MM.1S (cell line): ENCODE results near the gene GREB1.

Experiments
- DNase-seq: peaks from one replicate; pipeline ENCODE4 v3.0.0-alpha.2; 2015
- H2AFZ ChIP-seq: fragments of 300-600 bp; sonication (generic); 2 replicates; pipeline ENCODE4 v1.6.0; 2016; ENCODE audit warnings: antibody characterized with exemption, low read length
- H3F3A ChIP-seq: fragments of 300-600 bp; sonication (generic); 2 replicates; pipeline ENCODE4 v1.6.1; 2016; ENCODE audit warnings: mild to moderate bottlenecking, antibody characterized with exemption, low read length, moderate library complexity, mixed read lengths; ENCODE audit not compliant: insufficient read depth
- H3K27ac ChIP-seq: fragments of 300-600 bp; sonication (generic); 2 replicates; pipeline ENCODE4 v1.5.1; 2016; ENCODE audit warnings: mild to moderate bottlenecking, low read length
- H3K27me3 ChIP-seq: fragments of 300-600 bp; sonication (generic); replicated peaks from 2 replicates; pipeline ENCODE4 v1.6.0; 2016; ENCODE audit warnings: low read length; ENCODE audit not compliant: insufficient read depth
- H3K36me3 ChIP-seq: fragments of 300-600 bp; sonication (generic); replicated peaks from 2 replicates; pipeline ENCODE4 v1.6.1; 2016; ENCODE audit warnings: mild to moderate bottlenecking, low read length, mixed read lengths; ENCODE audit not compliant: insufficient read depth
- H3K4me1 ChIP-seq: fragments of 300-600 bp; sonication (generic); 2 replicates; pipeline ENCODE4 v1.6.1; 2016; ENCODE audit warnings: low read length, mixed read lengths
- H3K4me2 ChIP-seq: fragments of 300-600 bp; sonication (generic); 2 replicates; pipeline ENCODE4 v1.6.0; 2016; ENCODE audit warnings: low read depth, low read length
- H3K4me3 ChIP-seq: fragments of 300-600 bp; sonication (generic); 2 replicates; pipeline ENCODE4 v1.5.1; 2016; ENCODE audit warnings: low read length, mixed read lengths
- H3K79me2 ChIP-seq: fragments of 300-600 bp; sonication (generic); 2 replicates; pipeline ENCODE4 v1.6.1; 2016; ENCODE audit warnings: mixed run types, low read length, mixed read lengths
- H3K9ac ChIP-seq: fragments of 300-600 bp; sonication (generic); 2 replicates; pipeline ENCODE4 v1.6.1; 2016; ENCODE audit warnings: low read length, mixed read lengths
- H3K9me2 ChIP-seq: fragments of 300-600 bp; sonication (generic); replicated peaks from 2 replicates; pipeline ENCODE4 v1.6.1; 2016; ENCODE audit warnings: mild to moderate bottlenecking, low read length, mixed read lengths; ENCODE audit not compliant: insufficient read depth
- H3K9me3 ChIP-seq: fragments of 300-600 bp; sonication (generic); replicated peaks from 2 replicates; pipeline ENCODE4 v1.6.1; 2016; ENCODE audit warnings: mild to moderate bottlenecking, low read length, mixed read lengths; ENCODE audit not compliant: insufficient read depth
- H4K20me1 ChIP-seq: fragments of 300-600 bp; sonication (generic); 2 replicates; pipeline ENCODE4 v1.6.1; 2016; ENCODE audit warnings: mild to moderate bottlenecking, low read length, moderate library complexity, mixed read lengths; ENCODE audit not compliant: insufficient read depth
- CTCF ChIP-seq: fragments of 300-600 bp; sonication (generic); IDR thresholded peaks from 2 replicates; pipeline ENCODE4 v1.5.1; 2016; ENCODE audit warnings: antibody characterized with exemption, low read length, mixed read lengths
- EZH2 ChIP-seq: fragments of 300-600 bp; sonication (generic); optimal IDR thresholded peaks from 2 replicates; pipeline ENCODE3; 2017; ENCODE audit warnings: low read depth, mild to moderate bottlenecking, antibody characterized with exemption, low read length, mixed read lengths
- EZH2phosphoT487 ChIP-seq: fragments of 300-600 bp; sonication (generic); IDR thresholded peaks from 2 replicates; pipeline ENCODE4 v1.6.1; 2018; ENCODE audit warnings: antibody characterized with exemption, low read length

GREB1 gene

GRCh38 chr2:11559066-11559785, 25.4 kb downstream of the GREB1 start:
- no peaks in the 10 kb centered on the region for H3K27me3 ChIP-seq

GRCh38 chr2:11559786-11560155, 25.9 kb downstream of the GREB1 start:
- no peaks in the 10 kb centered on the region for H3K79me2 ChIP-seq
- TF ChIP-seq EZH2phosphoT487: no peak
- TF ChIP-seq CTCF: no peak
- no peak for TF ChIP-seq EZH2
- no peak overlapping the region for H3K4me3 ChIP-seq

More at GRCh38 chr2:11559066-11559785, 25.4 kb downstream of the GREB1 start:
- peaks cover 5% of the 10 kb centered on the region for H3F3A ChIP-seq
- DNase-seq: no peak
- H3K4me2 ChIP-seq: no peak overlapping the region
- H3K79me2 ChIP-seq: no peaks in the 10 kb centered on the region
- H3K9ac ChIP-seq: no peak overlapping the region
- peaks cover 8% of the 10 kb centered on the region for H3K4me1 ChIP-seq
- H3K27ac ChIP-seq: no peak overlapping the region
- H3K9me2 ChIP-seq: no peaks in the 10 kb centered on the region
- H2AFZ ChIP-seq: no peak overlapping the region
- no peaks in the 10 kb centered on the region for H4K20me1 ChIP-seq
- no peak for TF ChIP-seq EZH2phosphoT487
- H3K36me3 ChIP-seq: no peaks in the 10 kb centered on the region
- no peaks in the 10 kb centered on the region for H3K9me3 ChIP-seq
- H3K4me3 ChIP-seq: no peak overlapping the region

GRCh38 chr2:11560806-11561205, 27.0 kb downstream of the GREB1 start:
- Histone ChIP-seq H3K36me3 (no peaks in the 10 kb centered on the region), H3K27me3 (no peaks in the 10 kb centered on the region), H2AFZ (no peak overlapping the region), H3K9me2 (no peaks in the 10 kb centered on the region), H3K27ac (no peak overlapping the region), H3K4me1 (no peaks in the 10 kb centered on the region), H3K4me3 (no peak overlapping the region), H3K9me3 (no peaks in the 10 kb centered on the region), H4K20me1 (no peaks in the 10 kb centered on the region), H3F3A (no peaks in the 10 kb centered on the region), H3K9ac (no peak overlapping the region), H3K4me2 (no peak overlapping the region), H3K79me2 (no peaks in the 10 kb centered on the region)
- no peak for TF ChIP-seq EZH2
- no peak for TF ChIP-seq EZH2phosphoT487
- no peak for TF ChIP-seq CTCF
- DNase-seq: no peak

More at GRCh38 chr2:11559786-11560155, 25.9 kb downstream of the GREB1 start:
- Histone ChIP-seq H3K4me2 (no peak overlapping the region), H4K20me1 (no peaks in the 10 kb centered on the region), H3F3A (no peaks in the 10 kb centered on the region), H2AFZ (no peak overlapping the region), H3K9me3 (no peaks in the 10 kb centered on the region), H3K9ac (no peak overlapping the region), H3K36me3 (no peaks in the 10 kb centered on the region), H3K4me1 (peaks cover 3% of the 10 kb centered on the region; the same call in 1 of the 2 replicates), H3K9me2 (no peaks in the 10 kb centered on the region), H3K27me3 (no peaks in the 10 kb centered on the region), H3K27ac (no peak overlapping the region)
- no peak for DNase-seq

- no peaks in the 10 kb centered on the region for H3K79me2 ChIP-seq
- no peak overlapping the region for H2AFZ ChIP-seq
- H3K4me3 ChIP-seq: no peak overlapping the region
- no peak overlapping the region for H3K9ac ChIP-seq
- no peaks in the 10 kb centered on the region for H3K9me2 ChIP-seq
- no peaks in the 10 kb centered on the region for H4K20me1 ChIP-seq
- H3K4me1 ChIP-seq: no peaks in the 10 kb centered on the region
- DNase-seq: no peak
- H3K27ac ChIP-seq: no peak overlapping the region
- no peaks in the 10 kb centered on the region for H3K9me3 ChIP-seq
- H3K36me3 ChIP-seq: no peaks in the 10 kb centered on the region
- no peak overlapping the region for H3K4me2 ChIP-seq
- no peaks in the 10 kb centered on the region for H3F3A ChIP-seq
- no peaks in the 10 kb centered on the region for H3K27me3 ChIP-seq
- no peak for TF ChIP-seq EZH2phosphoT487
Measured at GRCh38 chr2:11562011-11562410, 28.2 kb downstream of the GREB1 start.
